ENCODE results near the gene ST6GAL1. TPM values are rescaled to one million over a fixed set of nuclear protein-coding genes. Genes with fewer than 3 reads are reported as not detected.
"Not testable (repeated sequence)": the region's sequence is repeated elsewhere in the genome, so short reads cannot be mapped to it uniquely, and the experiment has no call there.

Gene ST6GAL1
- total RNA-seq, 2 experiments from 2014 or later = 84.6 to 99.2 TPM

DNA sequence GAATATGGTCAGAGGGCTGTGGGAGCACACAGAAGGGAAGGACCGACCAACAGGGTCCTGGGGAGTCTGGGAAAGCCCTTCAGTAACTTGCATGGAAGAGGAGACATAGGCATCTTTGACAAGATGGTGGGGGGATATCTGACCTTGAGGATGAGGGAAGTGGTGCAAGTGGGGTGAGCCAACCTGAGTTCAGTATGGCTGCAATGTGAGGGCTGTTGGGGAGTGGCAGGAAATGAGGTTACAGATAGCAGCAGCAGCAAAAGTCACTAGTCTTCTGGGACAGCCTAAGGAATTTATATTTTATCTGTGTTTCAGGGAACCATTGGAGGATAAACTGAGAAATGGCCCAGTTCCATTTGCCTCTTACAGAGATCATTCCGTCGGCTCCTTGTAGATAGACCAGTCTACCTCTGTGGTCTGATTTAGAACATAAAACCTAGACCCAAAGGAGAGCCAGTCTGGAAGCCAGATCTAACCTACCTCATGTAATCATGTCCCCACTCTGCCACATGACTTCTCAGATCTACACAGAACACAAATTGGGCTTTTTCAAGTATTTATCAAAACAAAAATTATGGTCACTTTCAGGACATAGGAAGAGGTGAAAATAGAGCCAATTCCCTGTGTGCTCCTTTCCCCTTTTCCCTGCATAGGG lies 75.6 kb downstream of the ST6GAL1 start:
- peaks cover 27% of the 10 kb centered on the region for H3K9me3 Mint-ChIP-seq
- ChIA-PET CTCF (interaction anchor here (1.2 kb wide), 1 partner anchor 157 kb away, joined by 3 read pairs; no protein-coding TSS in a partner anchor), POLR2A (interaction anchor here (0.6 to 1.5 kb wide), 4 partner anchors 19 to 53 kb away, joined by 3 to 8 read pairs (median 4); no protein-coding TSS in a partner anchor)
- H3K36me3 Mint-ChIP-seq (ENCODE audit: low read depth) = peaks cover 60% of the 10 kb centered on the region
- intact Hi-C loops (cut with micrococcal nuclease) = no loop called here
- H3K27ac Mint-ChIP-seq = peak overlapping the region; percentile 60
- no peak for ATAC-seq
- no peak for TF ChIP-seq CTCF (IDR thresholded peaks at IDR 0.05)
- peaks cover 61% of the 10 kb centered on the region for H3K4me1 Mint-ChIP-seq (ENCODE audit: low read depth)
- no peak overlapping the region for H3K4me3 Mint-ChIP-seq
- DNase-seq = no peak
- no peaks in the 10 kb centered on the region for H3K27me3 Mint-ChIP-seq

DNA sequence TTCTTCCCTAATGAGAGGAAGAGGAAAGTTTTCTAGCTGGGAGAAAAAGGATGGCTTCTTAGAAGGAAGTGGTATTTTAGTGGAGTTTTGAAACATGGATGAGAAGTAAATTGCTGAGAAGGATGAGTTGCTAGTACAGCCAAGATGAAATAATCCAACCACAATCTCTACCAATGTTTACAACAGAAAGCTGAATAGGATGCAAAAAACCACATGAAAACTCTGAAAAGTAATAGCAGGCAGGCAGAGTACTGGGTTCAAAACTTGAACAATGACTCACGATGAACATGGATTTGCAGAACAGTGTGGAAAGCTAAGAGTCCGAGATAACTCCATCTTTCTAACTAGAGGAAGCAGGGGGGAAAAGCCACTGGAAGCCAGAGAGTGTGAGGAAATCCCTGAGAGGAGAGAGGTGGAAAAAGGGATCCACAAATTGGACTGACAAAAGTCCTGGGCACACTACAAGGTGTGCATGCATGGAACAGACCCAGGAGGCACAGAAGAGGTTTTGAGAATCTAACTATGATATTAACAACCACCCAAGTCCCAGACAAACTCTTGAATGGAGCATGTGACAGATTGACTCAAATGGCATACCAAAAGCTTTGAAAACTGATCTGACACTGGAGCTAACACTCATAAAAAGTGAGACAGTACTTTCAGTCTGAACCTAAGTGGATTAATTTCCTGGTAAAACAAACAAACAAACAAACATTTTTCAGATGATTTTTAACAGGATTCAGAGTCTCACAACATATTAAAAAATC lies 76.7 kb downstream of the ST6GAL1 start:
- ChIA-PET POLR2A (interaction anchor here (0.6 to 1.5 kb wide), 5 partner anchors 19 to 124 kb away, joined by 3 to 8 read pairs (median 3); no protein-coding TSS in a partner anchor), CTCF (interaction anchor here (0.9 to 1.3 kb wide), 4 partner anchors 106 to 158 kb away, joined by 3 to 5 read pairs (median 3); partner anchors contain the start of gene RPL39L)
- Mint-ChIP-seq H3K27me3 (no peaks in the 10 kb centered on the region), H3K27ac (peak overlapping the region; percentile 27), H3K4me3 (no peak overlapping the region), H3K4me1 (ENCODE audit: low read depth) (peaks cover 62% of the 10 kb centered on the region), H3K36me3 (ENCODE audit: low read depth) (peaks cover 55% of the 10 kb centered on the region), H3K9me3 (peaks cover 25% of the 10 kb centered on the region)
- ATAC-seq (peak; percentile 43), DNase-seq (no peak)
- intact Hi-C loops (cut with micrococcal nuclease) = no loop called here
- no peak for TF ChIP-seq CTCF (IDR thresholded peaks at IDR 0.05)

- POLR2A ChIA-PET = interaction anchor here (1.4 kb wide), 1 partner anchor 17 kb away, joined by 4 read pairs; no protein-coding TSS in a partner anchor
- DNase-seq; H3K4me3 Mint-ChIP-seq; intact Hi-C loops (cut with micrococcal nuclease); ATAC-seq; H3K27ac Mint-ChIP-seq; H3K27me3 Mint-ChIP-seq: not testable (repeated sequence)
- H3K36me3 Mint-ChIP-seq (ENCODE audit: low read depth) = peaks cover 32% of the 10 kb centered on the region
- peaks cover 12% of the 10 kb centered on the region for H3K9me3 Mint-ChIP-seq
- CTCF ChIA-PET = interaction anchor here (1.3 kb wide), 1 partner anchor 16 kb away, joined by 4 read pairs; no protein-coding TSS in a partner anchor
- H3K4me1 Mint-ChIP-seq (ENCODE audit: low read depth) = peaks cover 57% of the 10 kb centered on the region
Measured at GRCh38 chr3:187010382-187010781, 80.1 kb downstream of the ST6GAL1 start.

- POLR2A ChIA-PET = interaction anchor here (3.9 kb wide), 1 partner anchor 14 kb away, joined by 31 read pairs; no protein-coding TSS in a partner anchor
- Mint-ChIP-seq H3K36me3 (ENCODE audit: low read depth) (peaks cover 28% of the 10 kb centered on the region), H3K9me3 (peaks cover 9% of the 10 kb centered on the region), H3K27me3 (no peaks in the 10 kb centered on the region), H3K4me1 (ENCODE audit: low read depth) (peaks cover 55% of the 10 kb centered on the region), H3K27ac (peak overlapping the region; percentile 93), H3K4me3 (peak overlapping the region; percentile 57)
- intact Hi-C loops (cut with micrococcal nuclease) = no loop called here
- no peak for ATAC-seq
- CTCF ChIA-PET = interaction anchor here (0.9 to 1.6 kb wide), 4 partner anchors 16 to 190 kb away, joined by 3 to 7 read pairs (median 3); no protein-coding TSS in a partner anchor
- no peak for DNase-seq
- no peak for TF ChIP-seq CTCF (IDR thresholded peaks at IDR 0.05)
Measured at GRCh38 chr3:187011915-187012314, 81.6 kb downstream of the ST6GAL1 start.

GRCh38 chr3:187012609-187013051 lies 82.3 kb downstream of the ST6GAL1 start:
- CTCF ChIA-PET = interaction anchor here (1.6 to 2.1 kb wide), 2 partner anchors 163 to 164 kb away, joined by 6 to 7 read pairs; no protein-coding TSS in a partner anchor

More at GRCh38 chr3:187012609-187013051, 82.3 kb downstream of the ST6GAL1 start:
- DNase-seq (peak; percentile 66), ATAC-seq (peak; percentile 79)
- no peak for TF ChIP-seq CTCF (IDR thresholded peaks at IDR 0.05)
- Mint-ChIP-seq H3K27me3 (no peaks in the 10 kb centered on the region), H3K4me3 (peak overlapping the region; percentile 57), H3K9me3 (peaks cover 7% of the 10 kb centered on the region), H3K36me3 (ENCODE audit: low read depth) (peaks cover 23% of the 10 kb centered on the region), H3K27ac (peak overlapping the region; percentile 93), H3K4me1 (ENCODE audit: low read depth) (peaks cover 48% of the 10 kb centered on the region)
- intact Hi-C loops (cut with micrococcal nuclease) = no loop called here
- POLR2A ChIA-PET = interaction anchor here (2.0 to 3.9 kb wide), 2 partner anchors 13 to 81 kb away, joined by 6 to 31 read pairs; partner anchors contain the start of gene ST6GAL1

Measured in activated CD8-positive, alpha-beta T cell treated with anti-CD3 and anti-CD28 coated beads for 36 hours (primary cell).